HG03095 (cell line): ENCODE data around the gene FAHD2A.
A peak's percentile ranks its signal among the peaks of the same experiment; 100 is the strongest.
"Not testable (repeated sequence)": the region's sequence is repeated elsewhere in the genome, so short reads cannot be mapped to it uniquely, and the experiment has no call there.

Source experiments
- ATAC-seq: cut with Tn5 transposase; IDR thresholded peaks from one replicate; pipeline ENCODE4 v1.9.1; 2021; ENCODE audit warnings: moderate library complexity; ENCODE audit not compliant: unreplicated experiment

Gene FAHD2A, protein sequence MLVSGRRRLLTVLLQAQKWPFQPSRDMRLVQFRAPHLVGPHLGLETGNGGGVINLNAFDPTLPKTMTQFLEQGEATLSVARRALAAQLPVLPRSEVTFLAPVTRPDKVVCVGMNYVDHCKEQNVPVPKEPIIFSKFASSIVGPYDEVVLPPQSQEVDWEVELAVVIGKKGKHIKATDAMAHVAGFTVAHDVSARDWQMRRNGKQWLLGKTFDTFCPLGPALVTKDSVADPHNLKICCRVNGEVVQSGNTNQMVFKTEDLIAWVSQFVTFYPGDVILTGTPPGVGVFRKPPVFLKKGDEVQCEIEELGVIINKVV

DNA sequence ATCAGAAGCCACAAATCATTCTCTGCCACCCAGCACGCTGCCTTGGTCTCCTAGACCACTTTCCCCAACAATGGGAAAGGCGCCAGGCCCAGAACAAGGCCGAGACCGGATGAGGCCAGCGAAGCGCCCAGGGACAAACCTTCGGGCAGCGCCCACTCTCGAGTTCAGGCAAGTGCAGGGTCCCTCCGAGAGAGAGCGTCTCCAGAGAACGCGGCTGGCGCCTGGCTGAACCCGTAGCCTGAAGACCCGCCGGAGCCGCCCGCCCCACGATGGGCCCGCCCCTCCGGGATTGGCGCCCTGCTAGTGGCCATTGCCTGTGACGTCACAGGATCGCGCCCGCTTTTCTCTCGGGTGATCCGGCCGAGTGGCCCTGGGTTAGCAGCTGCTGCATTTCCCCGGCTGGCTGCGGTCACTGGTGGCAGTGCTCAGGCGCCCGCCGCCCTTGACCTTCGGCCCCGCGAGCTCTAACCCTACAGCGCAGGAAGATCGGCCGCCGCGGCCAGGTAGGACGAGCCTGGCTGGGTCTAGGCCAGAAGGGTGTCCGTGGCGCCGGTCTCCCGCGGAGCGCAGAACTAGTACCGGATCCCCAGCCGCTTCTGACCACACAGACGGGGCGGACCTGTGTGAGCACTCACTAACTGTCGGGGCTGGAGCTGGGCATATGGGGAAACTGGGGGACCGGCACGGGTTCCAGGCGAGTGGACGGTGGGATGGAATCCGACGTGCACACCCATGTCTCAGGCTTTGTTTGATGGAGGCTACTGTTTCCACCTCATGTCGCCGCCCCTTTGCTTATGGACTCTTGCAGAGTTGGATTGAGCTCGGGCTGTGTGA, at the start of gene FAHD2A:
Gene FAHD2A (plus strand): TSS at position 339 of the 834 bp plus-strand sequence. CDS start 2,851 bp downstream, outside the sequence.
- ATAC-seq = peak; percentile 92

DNA sequence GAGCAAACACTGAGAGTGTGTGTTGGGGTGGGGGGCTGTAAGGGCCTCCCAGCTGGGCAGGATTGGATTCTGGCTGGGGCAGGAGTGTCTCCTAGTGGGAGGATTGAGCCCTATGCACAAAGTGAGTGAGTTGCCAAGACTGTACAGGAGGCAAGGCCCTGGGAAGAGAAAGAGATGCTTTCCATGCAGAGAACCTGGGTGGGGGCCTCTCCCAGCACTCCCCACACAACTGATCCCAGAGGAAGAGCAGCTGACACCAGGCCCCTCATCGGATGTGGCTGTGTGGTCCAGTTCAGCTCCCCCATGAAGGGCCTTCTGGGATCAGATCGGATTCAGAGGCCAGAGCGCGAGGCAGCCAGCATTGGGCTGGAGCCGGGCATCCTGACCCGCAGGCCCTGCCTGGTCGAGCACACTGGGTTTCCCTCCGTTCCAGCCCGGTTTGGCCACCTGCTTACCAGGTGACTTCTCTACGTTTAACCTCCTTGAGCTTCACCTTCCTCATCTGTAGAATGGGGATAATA, 49.4 kb upstream of the FAHD2A start:
- no peak for ATAC-seq

DNA sequence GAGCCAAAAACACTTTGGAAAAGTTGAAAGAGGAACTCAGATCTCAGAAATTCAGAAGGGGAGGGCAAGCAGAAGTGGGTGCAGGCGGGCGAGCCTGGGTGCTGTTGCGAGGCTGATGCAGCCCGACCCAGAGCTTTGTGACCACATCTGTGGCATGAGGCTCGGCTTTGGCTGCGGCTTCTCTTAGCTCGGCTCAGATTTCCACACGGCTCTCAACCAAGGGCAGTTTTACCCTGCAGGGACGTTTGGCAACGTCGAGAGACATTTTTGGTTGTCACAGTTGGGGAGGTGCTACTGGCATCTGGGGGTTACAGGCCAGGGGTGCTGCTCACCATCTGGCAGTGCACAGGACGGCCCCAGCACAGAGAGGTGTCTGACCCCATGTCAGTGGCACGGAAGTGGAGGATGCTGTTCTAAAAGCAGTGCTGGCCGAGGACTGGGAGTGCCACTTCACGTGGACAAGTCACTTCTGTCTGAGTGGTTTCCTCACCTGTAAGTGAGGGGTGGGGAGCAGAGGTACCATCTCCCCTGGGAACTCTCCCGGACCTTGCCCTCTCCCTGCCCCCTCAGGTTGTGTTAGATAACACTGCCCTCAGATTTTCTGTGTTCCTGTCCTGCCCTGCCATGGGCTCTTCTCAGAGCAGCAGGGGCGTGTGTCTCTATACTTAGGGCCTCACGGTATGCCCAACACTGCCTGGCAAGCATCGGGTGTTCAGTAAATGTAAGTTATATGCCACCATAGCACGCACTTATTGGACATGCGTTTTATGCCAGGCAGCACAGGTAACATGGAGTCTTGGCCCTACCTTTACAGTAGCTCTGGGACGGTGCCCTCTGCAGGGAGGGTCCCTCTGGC, 48.7 kb upstream of the FAHD2A start:
- ATAC-seq = no peak

DNA sequence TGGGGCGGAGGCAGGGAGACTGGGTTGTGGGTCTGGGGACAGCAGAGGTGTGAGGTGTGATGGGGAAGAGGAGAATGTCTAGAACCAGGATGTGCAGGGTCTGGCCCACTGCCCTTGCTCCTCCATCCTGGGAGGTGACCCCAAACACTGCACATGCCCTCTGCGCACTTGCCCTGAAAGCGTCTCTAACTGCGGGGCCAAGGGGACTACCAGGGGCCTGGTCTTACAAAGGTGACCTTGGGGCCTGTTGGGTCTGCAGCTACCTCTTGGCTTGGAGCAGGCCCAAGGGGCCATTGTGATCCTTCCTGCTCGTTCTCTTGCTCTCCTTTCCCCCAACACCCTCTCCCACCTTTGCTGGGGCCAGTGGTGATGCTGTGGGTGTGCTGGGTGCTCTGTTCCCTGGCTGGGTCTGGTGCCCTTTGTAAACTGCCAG, 48.0 kb upstream of the FAHD2A start:
- no peak for ATAC-seq

DNA sequence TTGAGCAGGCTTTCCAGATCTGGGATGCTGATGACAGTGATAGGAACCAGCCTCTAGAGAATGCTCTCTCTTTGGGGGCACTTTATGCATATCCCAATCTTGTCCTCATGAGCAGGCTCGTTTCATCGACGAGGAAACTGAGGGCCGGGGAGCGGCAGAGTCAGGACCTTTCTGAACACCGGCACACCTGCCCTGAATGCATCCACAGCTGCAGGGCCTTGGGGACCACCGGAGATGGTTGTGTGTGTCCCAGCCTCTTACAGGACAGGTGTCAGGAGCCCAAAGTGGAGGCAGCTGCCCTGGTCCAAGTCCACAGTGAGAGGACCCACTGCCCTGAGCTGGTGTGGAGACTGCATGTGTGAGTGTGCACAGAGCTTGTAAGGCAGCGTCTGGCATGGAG, 47.6 kb upstream of the FAHD2A start:
- no peak for ATAC-seq

DNA sequence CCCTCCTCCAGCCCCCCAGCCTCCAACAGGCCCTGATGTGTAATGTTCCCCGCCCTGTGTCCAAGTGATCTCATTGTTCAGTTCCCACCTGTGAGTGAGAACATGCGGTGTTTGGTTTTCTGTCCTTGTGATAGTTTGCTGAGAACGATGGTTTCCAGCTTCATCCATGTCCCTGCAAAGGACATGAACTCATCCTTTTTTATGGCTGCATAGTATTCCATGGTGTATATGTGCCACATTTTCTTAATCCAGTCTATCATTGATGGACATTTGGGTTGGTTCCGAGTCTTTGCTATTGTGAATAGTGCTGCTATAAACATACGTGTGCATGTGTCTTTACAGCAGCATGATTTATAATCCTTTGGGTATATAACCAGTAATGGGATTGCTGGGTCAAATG, 47.0 kb upstream of the FAHD2A start:
- not testable (repeated sequence) for ATAC-seq

DNA sequence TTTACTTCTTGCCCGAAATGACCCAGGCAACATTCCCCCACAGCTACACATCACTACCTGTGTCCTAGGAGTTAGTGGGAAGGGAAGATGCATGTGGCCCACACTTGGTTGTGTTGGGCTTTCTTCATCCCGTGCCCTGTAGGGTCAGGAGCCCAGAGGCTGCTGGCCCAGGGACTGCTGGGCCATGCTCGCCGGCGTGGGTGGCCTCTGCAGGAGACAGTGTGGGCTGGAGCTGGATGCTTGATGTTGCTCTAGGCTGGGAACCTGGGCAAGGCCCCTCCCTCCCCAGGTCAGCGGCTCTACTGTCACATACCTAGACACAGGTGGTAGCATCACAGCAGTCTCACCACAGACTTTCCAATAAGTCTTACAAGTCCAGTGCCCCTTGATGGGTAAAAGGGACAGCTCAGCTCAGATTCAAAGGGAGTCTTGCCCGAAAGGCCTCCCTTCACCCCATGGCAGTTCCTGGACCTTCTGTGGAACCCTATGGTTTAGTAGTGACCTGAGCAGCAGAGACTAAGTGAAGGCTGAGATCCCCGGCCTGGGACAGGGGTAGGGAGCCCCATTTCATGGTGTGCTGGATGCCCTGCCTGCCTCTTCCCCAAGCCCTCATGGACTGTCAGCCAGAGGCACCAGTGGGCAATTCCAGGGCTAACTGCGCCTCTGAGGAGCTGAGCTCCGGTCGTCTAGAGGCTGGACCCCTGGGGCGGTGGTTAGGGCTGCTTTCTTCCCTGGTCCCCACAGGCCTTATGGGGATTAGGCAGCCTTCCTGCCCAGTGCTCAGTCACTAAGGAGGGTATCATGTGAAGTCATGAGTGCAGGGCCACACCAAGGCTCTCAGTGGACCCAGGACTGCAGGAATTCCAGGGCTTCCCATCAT, 45.4 kb upstream of the FAHD2A start:
- ATAC-seq = no peak

DNA sequence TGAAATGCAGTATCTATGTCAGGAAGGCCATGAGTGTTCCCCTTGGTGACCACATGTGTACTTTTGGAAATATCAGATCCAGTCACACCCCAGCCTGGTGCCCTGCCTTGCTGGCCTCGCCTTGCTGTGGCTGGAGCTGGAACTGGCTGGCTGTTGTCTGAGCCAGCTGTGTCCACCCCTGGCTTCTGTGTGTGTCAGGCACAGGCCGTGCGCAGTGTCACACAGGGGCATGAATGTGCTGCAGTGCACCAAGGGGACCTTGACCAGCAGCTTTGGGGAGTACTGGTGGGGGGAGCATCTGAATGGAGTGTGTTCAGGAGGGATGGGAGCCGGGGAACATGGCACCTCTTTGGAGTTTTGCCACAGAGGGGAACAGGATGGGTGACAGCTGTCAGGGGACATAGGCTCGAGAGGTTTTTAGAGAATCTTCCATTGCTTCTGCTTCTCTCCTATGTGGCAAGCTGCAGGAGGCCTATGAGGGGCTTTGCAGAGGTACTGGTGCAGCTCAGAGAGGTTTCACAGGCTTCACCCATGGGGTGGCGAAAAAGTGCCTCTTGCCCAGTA, 44.7 kb upstream of the FAHD2A start:
- ATAC-seq = no peak

DNA sequence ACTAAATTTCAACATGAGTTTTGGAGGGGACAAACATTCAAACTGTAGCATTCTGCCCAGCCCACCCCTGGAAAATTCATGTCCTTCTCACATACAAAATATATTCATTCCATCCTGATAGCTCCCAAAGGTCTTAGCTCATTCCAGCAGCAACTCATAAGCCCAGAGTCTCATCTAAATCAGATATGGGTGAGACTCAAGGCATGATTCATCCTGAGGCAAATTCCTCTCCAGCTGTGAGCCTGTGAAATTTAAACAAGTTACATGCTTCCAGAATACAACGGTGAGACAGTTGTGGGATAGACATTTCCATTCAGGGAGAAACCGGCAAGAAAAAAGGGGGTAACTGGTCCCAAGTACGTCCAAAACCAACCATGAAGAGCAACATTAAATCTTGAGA, 43.5 kb upstream of the FAHD2A start:
- no peak for ATAC-seq

DNA sequence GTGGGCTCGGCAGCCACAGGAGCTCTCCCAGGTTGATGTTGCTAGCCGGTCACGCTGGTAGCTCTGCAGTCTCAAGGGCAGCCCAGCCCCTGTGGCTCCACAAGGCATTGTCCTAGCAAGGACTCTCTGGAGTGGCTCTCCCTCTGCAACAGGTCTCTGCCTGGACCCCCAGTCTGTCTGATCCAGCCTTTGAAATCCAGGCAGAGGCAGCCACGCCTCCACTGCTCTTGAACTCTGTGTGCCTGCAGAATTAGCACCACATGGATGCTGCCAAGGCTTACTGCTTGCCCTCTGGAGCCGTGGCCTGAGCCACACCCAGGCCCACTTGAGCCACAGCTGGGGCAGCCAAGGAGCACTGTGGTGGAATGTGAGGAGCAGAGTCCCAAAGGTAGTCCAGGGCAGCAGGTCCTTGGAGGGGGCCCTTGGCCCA, 43.0 kb upstream of the FAHD2A start:
- ATAC-seq = no peak

DNA sequence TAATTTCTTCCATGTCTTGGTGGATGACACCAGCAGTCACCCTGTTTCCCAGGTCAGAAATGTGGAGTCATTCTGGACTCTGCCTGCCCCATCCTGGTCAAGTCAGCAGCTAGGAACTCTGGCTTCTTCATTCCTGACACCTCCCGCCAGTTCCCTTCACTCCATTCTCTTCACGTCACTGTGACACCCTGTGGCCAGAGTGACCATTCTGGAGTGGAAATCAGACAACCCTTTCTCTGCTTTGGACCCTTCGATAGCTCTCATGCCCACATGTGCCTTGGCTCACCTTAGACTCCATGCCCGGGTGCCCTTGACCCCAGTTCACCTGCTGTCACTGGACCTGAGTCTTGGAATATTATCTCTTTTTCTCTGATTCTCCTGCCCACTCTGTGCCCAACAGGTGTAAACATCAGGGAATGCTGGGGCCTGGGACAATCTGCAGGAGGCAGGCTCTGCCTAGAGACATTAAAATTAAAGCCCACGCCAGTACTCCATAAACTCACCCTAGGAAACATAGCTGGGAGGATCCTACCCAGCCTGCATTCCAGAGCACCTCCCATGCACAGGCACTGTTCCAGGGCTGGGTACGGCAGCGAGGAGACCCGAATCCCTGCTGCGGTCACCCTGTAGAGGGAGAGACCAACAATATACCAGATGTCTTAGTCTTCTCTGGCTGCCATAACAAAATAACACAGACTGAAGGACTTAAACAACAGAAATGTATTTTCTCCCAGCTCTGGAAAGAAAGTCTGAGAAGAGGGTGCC, 41.1 kb upstream of the FAHD2A start:
- no peak for ATAC-seq

DNA sequence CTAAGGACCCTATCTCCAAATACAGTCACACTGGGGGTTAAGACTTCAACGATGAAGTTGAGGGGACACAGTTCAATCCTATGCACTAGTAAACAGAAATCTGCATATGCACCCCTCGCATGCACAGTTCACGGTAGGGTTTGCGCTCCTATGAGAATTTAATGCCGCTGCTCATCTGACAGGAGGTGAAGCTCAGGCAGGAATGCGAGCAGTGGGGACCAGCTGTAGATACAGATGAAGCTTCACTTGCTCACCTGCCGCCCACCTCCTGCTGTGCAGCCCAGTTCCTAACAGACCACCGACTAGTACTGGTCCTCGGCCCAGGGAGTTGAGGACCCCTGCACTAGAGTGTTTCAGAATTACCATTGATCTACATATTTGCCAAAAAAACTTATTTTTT, 40.0 kb upstream of the FAHD2A start:
- no peak for ATAC-seq

DNA sequence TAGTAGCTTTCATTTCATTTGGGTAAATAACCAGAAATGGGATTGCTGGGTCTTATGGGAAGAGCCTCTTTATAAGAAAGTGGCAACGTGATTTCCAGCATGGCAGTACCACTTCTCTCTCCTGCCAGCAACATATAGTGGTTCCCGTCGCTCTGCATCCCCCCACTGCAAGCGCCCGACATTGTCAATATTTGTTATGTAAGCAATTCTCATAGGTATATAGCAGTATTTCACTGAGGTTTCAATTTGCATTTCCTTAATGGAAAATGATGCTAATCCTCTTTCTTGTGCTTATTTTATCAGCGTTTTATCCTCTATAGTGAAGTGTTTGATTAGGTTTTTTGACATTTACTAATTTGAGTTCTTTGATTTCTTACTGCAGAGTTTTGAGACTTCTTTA, 36.0 kb upstream of the FAHD2A start:
- ATAC-seq = no peak

DNA sequence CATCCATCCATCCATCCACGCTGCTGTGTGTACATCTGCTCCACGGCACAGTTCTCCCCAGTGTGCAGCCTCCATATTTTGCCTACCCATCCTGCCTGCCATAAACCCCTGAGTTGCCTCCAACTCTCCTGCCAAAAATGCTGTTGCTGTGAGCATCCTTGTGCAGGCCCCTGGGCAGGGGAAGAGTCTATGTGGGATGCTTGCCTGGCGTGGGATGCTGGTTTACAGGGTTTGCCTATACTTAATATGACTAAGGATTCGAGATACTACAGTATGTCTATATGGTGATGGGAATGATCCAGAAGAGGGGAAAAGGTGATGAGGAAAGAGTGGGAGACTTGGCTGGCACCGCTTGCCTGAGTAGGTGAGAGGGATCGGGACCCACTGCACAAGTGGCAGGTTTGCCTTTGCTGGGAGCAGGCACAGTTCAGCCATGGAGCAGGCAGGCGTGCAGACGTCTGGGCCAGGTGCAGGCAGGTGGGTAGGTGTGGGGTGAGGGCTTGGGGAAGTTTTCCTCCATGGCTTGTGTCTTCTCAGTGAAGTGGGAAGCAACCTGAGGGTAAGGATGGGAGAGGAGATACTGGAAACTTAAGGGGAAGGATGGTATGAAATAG, 30.2 kb upstream of the FAHD2A start:
- ATAC-seq = no peak

DNA sequence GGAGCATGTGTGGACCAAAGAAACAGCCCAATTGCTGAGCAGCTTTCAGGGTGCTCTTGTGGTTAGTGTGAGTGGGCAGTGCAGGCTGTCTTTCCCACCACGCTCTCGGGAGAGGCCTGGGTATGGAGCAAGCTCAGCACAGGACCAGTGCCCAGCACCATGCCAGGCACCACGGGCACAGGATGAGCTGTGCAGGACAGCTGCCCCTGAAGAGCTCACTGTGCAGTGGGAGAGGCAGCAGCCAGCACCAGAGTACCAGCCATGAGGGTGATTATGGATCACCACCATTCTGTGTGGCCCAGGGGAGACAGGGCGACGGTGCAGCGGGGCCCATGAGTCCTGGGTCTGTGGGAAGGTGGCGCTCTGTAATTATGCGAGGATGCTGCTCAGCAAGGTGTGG, 29.7 kb upstream of the FAHD2A start:
- no peak for ATAC-seq

DNA sequence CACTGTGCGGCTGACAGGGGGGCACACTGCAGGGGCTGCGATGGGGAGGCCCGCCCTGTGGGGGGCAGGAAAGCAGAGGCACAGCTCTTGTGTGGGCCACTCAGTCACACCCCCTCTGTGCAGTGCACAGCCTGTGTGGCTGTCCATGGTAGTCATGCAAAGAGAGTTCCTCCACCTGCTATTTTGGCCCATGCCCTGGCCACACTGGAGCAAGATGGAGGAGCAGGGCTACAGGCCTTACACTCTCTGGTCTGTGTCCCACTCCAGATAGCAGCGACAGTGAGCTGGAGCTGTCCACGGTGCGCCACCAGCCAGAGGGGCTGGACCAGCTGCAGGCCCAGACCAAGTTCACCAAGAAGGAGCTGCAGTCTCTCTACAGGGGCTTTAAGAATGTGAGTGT, 28.5 kb upstream of the FAHD2A start:
- no peak for ATAC-seq

DNA sequence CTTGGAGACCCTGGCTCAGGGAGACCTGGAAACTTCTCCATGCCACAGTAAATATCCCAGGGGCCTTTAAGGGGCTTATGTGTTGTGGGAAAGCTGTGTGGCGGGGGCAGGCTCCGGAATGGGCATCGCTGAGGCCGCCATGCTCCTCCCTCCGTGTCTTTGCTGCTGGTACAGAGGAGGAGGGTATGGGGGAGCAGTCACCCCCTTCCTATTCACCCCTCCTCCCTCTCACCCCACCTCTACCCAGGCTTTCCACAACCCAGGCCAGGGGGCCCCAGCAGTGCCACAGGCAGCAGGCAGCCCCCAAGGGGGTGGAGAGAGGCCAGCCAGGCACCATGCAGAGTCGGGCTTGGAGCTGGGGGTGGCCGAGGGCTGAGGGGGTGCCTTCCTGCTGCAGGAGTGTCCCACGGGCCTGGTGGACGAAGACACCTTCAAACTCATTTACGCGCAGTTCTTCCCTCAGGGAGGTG, 28.0 kb upstream of the FAHD2A start:
- ATAC-seq = no peak

DNA sequence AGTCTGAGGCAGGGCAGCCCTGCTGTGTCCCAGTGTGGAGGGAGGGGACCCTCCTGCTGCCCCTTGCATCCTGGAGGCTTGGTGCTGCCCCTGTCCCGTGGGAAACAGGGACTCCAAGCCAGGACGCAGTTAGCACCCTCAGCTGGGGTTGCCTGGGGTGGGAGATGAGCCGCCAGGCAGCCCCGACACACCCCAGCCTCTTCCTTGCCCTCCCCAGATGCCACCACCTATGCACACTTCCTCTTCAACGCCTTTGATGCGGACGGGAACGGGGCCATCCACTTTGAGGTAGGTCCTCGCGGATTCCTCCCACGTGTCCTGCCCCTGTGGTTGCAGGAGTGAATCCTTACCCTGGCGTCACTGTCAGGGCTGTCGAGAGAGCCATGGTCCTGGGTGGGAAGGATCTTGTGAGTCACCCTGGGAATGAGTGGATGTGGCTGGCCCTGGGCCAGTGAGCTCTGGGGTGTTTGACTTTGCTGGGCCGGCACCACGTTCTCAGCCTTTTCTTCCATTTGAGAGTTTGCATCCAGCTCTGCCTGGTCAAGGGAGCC, 27.5 kb upstream of the FAHD2A start:
- no peak for ATAC-seq
